Fibroblast of pulmonary artery (primary cell): ENCODE results near the gene SYF2.

Experiments used
- DNase-seq: peaks from one replicate; pipeline ENCODE4 v3.0.0-alpha.2; 2010; ENCODE audit warnings: low read depth
- H3K4me3 ChIP-seq: replicated peaks from 2 replicates; pipeline ENCODE4 v1.5.1; 2011; ENCODE audit warnings: low read depth, mild to moderate bottlenecking, control low read depth, low read length, moderate library complexity
- CTCF ChIP-seq: IDR thresholded peaks from 2 replicates; pipeline ENCODE4 v1.5.1; 2011; ENCODE audit warnings: mild to moderate bottlenecking, control low read depth, low read length, inconsistent platforms; ENCODE audit errors: missing control alignments

Gene SYF2

GRCh38 chr1:25217015-25217414 is 15.3 kb downstream of the SYF2 start:
- no peak overlapping the region for H3K4me3 ChIP-seq
- no peak for TF ChIP-seq CTCF
- no peak for DNase-seq

- TF ChIP-seq CTCF: no peak
- DNase-seq: no peak
Observed at GRCh38 chr1:25216123-25216522, 16.2 kb downstream of the SYF2 start.

GRCh38 chr1:25212725-25213124 is 19.6 kb downstream of the SYF2 start:
- DNase-seq: no peak
- no peak overlapping the region for H3K4me3 ChIP-seq
- TF ChIP-seq CTCF: no peak

More at GRCh38 chr1:25216123-25216522, 16.2 kb downstream of the SYF2 start:
- H3K4me3 ChIP-seq: no peak overlapping the region

- DNase-seq: no peak
- no peak overlapping the region for H3K4me3 ChIP-seq
- no peak for TF ChIP-seq CTCF
Observed at GRCh38 chr1:25210728-25211127, 21.6 kb downstream of the SYF2 start.

- DNase-seq: no peak
- no peak overlapping the region for H3K4me3 ChIP-seq
- TF ChIP-seq CTCF: no peak
Observed at GRCh38 chr1:25209516-25209915, 22.8 kb downstream of the SYF2 start.

GRCh38 chr1:25208561-25209222 is 23.6 kb downstream of the SYF2 start:
- TF ChIP-seq CTCF: no peak
- no peak overlapping the region for H3K4me3 ChIP-seq
- no peak for DNase-seq

- no peak for DNase-seq
- no peak for TF ChIP-seq CTCF
- H3K4me3 ChIP-seq: no peak overlapping the region
Observed at GRCh38 chr1:25208092-25208491, 24.2 kb downstream of the SYF2 start.
